ENCODE results near the gene KDM2A.

The KDM2A gene

DNA sequence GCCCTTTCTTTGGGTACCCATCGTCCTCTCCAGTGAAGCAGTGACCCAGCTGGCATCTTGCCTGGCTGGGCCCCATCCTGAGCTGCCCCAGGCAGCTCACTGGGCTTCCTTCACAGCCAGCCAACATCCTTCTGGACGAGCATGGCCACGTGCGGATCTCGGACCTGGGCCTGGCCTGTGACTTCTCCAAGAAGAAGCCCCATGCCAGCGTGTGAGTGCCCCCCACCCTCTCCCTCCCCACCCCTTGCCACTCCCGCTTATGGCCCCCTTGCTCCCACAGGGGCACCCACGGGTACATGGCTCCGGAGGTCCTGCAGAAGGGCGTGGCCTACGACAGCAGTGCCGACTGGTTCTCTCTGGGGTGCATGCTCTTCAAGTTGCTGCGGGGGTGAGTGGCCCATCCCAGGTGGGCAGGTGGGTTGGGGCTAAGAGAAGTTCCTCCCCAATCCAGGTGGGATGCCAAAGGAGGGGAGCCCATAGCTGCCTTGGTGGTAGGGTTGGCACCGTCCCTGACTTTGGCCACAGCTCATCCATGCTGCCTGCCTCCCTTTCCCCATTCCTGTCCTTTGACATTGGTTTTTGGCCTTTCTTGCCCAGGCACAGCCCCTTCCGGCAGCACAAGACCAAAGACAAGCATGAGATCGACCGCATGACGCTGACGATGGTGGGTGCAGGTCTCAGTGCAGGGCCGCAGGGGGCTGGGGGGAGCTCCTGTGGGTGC lies 163.3 kb downstream of the KDM2A start:
- DNase-seq (ENCODE audit: low spot score): no peak
- in situ Hi-C loops (cut with MboI; ENCODE audit: low sequenced_read_pairs, unreplicated experiment): no loop called here
- TF ChIP-seq, protein P1, sequence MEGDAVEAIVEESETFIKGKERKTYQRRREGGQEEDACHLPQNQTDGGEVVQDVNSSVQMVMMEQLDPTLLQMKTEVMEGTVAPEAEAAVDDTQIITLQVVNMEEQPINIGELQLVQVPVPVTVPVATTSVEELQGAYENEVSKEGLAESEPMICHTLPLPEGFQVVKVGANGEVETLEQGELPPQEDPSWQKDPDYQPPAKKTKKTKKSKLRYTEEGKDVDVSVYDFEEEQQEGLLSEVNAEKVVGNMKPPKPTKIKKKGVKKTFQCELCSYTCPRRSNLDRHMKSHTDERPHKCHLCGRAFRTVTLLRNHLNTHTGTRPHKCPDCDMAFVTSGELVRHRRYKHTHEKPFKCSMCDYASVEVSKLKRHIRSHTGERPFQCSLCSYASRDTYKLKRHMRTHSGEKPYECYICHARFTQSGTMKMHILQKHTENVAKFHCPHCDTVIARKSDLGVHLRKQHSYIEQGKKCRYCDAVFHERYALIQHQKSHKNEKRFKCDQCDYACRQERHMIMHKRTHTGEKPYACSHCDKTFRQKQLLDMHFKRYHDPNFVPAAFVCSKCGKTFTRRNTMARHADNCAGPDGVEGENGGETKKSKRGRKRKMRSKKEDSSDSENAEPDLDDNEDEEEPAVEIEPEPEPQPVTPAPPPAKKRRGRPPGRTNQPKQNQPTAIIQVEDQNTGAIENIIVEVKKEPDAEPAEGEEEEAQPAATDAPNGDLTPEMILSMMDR (IDR thresholded peaks at IDR 0.05; ENCODE audit: borderline replicate concordance, control extremely low read depth, extremely low read depth, insufficient read depth, missing control alignments): no peak

DNA sequence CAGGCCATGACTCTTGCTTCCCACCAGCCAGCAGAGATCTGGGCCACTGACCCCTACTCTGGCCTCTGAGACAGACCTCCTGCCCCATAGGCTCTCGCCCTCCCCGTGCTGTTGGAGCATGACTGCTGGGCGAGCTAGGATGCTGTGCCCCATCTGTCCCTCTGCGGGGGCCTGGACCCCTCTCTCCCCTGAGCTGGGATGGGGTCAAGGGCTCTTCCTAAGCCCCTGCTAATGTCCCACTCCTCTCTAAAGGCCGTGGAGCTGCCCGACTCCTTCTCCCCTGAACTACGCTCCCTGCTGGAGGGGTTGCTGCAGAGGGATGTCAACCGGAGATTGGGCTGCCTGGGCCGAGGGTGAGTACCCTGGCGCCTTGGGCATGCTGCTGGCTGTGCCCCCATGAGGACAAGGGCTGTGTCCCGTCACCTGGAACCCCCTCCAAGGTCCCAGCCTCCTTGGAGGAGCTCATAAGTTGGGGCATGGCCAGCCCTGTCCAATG lies 163.9 kb downstream of the KDM2A start:
- DNase-seq (ENCODE audit: low spot score): no peak
- TF ChIP-seq, protein P1 (IDR thresholded peaks at IDR 0.05; ENCODE audit: borderline replicate concordance, control extremely low read depth, extremely low read depth, insufficient read depth, missing control alignments): no peak
- in situ Hi-C loops (cut with MboI; ENCODE audit: low sequenced_read_pairs, unreplicated experiment): no loop called here

DNA sequence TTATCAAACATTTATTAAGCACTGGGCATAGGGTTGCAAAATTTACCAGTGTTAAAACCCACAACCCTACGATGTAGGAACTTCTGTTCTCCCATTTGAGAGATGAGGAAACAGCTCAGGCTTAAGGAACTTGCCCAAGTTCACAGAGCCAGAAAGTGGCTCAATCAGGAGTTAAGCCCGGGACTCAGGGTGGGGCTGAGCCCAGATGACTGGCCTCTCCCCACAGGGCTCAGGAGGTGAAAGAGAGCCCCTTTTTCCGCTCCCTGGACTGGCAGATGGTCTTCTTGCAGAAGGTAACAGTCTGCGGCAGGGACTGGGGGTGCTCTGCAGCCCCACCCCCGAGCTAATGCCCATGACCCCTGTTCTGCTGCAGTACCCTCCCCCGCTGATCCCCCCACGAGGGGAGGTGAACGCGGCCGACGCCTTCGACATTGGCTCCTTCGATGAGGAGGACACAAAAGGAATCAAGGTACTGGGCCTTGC lies 164.5 kb downstream of the KDM2A start:
- DNase-seq (ENCODE audit: low spot score): no peak
- in situ Hi-C loops (cut with MboI; ENCODE audit: low sequenced_read_pairs, unreplicated experiment): no loop called here
- TF ChIP-seq, protein P1 (IDR thresholded peaks at IDR 0.05; ENCODE audit: borderline replicate concordance, control extremely low read depth, extremely low read depth, insufficient read depth, missing control alignments): no peak

DNA sequence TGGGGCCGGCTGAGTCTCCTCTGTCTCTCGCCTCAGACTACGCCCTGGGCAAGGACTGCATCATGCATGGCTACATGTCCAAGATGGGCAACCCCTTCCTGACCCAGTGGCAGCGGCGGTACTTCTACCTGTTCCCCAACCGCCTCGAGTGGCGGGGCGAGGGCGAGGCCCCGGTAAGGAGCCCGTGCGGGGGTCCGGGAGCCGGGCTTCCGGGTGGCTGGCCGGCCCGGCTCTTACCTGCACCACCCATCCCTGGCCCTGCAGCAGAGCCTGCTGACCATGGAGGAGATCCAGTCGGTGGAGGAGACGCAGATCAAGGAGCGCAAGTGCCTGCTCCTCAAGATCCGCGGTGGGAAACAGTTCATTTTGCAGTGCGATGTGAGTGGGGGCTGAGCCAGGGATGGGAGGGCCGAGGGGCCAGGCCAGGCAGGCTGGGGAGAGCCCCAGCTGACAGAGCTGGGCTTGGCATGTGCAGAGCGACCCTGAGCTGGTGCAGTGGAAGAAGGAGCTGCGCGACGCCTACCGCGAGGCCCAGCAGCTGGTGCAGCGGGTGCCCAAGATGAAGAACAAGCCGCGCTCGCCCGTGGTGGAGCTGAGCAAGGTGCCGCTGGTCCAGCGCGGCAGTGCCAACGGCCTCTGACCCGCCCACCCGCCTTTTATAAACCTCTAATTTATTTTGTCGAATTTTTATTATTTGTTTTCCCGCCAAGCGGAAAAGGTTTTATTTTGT lies 165.9 kb downstream of the KDM2A start:
- in situ Hi-C loops (cut with MboI; ENCODE audit: low sequenced_read_pairs, unreplicated experiment): no loop called here

DNA sequence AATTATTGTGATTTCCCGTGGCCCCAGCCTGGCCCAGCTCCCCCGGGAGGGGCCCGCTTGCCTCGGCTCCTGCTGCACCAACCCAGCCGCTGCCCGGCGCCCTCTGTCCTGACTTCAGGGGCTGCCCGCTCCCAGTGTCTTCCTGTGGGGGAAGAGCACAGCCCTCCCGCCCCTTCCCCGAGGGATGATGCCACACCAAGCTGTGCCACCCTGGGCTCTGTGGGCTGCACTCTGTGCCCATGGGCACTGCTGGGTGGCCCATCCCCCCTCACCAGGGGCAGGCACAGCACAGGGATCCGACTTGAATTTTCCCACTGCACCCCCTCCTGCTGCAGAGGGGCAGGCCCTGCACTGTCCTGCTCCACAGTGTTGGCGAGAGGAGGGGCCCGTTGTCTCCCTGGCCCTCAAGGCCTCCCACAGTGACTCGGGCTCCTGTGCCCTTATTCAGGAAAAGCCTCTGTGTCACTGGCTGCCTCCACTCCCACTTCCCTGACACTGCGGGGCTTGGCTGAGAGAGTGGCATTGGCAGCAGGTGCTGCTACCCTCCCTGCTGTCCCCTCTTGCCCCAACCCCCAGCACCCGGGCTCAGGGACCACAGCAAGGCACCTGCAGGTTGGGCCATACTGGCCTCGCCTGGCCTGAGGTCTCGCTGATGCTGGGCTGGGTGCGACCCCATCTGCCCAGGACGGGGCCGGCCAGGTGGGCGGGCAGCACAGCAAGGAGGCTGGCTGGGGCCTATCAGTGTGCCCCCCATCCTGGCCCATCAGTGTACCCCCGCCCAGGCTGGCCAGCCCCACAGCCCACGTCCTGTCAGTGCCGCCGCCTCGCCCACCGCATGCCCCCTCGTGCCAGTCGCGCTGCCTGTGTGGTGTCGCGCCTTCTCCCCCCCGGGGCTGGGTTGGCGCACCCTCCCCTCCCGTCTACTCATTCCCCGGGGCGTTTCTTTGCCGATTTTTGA lies 166.8 kb downstream of the KDM2A start:
- in situ Hi-C loops (cut with MboI; ENCODE audit: low sequenced_read_pairs, unreplicated experiment): no loop called here
- DNase-seq (ENCODE audit: low spot score): no peak
- TF ChIP-seq, protein P1 (IDR thresholded peaks at IDR 0.05; ENCODE audit: borderline replicate concordance, control extremely low read depth, extremely low read depth, insufficient read depth, missing control alignments): no peak

More for the DNA sequence above, 165.9 kb downstream of the KDM2A start:
- TF ChIP-seq, protein P1 (IDR thresholded peaks at IDR 0.05; ENCODE audit: borderline replicate concordance, control extremely low read depth, extremely low read depth, insufficient read depth, missing control alignments): no peak
- no peak for DNase-seq (ENCODE audit: low spot score)
